ENCODE measurements around the gene CENPT.

Gene CENPT

GRCh38 chr16:67807148-67807682 lies 40.3 kb downstream of the CENPT start:
- DNase-seq (ENCODE audit: low read depth), result no peak

- DNase-seq (ENCODE audit: low read depth), result peak; percentile 93
Measured at GRCh38 chr16:67806428-67807147, 40.9 kb downstream of the CENPT start, which contains the start of the genes RANBP10 and TSNAXIP1. RANBP10 (minus strand) TSS chr16:67806560; CDS start chr16:67806536, 24 bp downstream. TSNAXIP1 (plus strand) TSS chr16:67806889; CDS start chr16:67807150, 261 bp downstream.

GRCh38 chr16:67805718-67806427 lies 41.6 kb downstream of the CENPT start:
- DNase-seq (ENCODE audit: low read depth), result no peak

GRCh38 chr16:67804853-67805542 lies 42.5 kb downstream of the CENPT start:
- DNase-seq (ENCODE audit: low read depth), result no peak

- DNase-seq (ENCODE audit: low read depth), result no peak
Measured at GRCh38 chr16:67803894-67804293, 43.6 kb downstream of the CENPT start.

- DNase-seq (ENCODE audit: low read depth), result no peak
Measured at GRCh38 chr16:67801883-67802282, 45.6 kb downstream of the CENPT start.

GRCh38 chr16:67801241-67801640 lies 46.3 kb downstream of the CENPT start:
- no peak for DNase-seq (ENCODE audit: low read depth)

GRCh38 chr16:67800338-67800926 lies 47.1 kb downstream of the CENPT start:
- no peak for DNase-seq (ENCODE audit: low read depth)

- no peak for DNase-seq (ENCODE audit: low read depth)
Measured at GRCh38 chr16:67796099-67796718, 51.3 kb downstream of the CENPT start.

GRCh38 chr16:67790071-67790470 lies 57.4 kb downstream of the CENPT start:
- no peak for DNase-seq (ENCODE audit: low read depth)

- no peak for DNase-seq (ENCODE audit: low read depth)
Measured at GRCh38 chr16:67786491-67786890, 61.0 kb downstream of the CENPT start.

- no peak for DNase-seq (ENCODE audit: low read depth)
Measured at GRCh38 chr16:67783353-67783725, 64.2 kb downstream of the CENPT start.

GRCh38 chr16:67782567-67783352 lies 64.7 kb downstream of the CENPT start:
- no peak for DNase-seq (ENCODE audit: low read depth)

- no peak for DNase-seq (ENCODE audit: low read depth)
Measured at GRCh38 chr16:67781565-67781921, 66.0 kb downstream of the CENPT start.

- no peak for DNase-seq (ENCODE audit: low read depth)
Measured at GRCh38 chr16:67780847-67781564, 66.5 kb downstream of the CENPT start.

GRCh38 chr16:67779256-67780014 lies 68.1 kb downstream of the CENPT start:
- DNase-seq (ENCODE audit: low read depth), result no peak
